GM12892 (cell line): Measurements from ENCODE around the gene TIPARP.

Experiments used
- POLR2A ChIP-seq: IDR thresholded peaks from 2 replicates; pipeline ENCODE4 v1.6.1; 2011; ENCODE audit warnings: low read depth, low read length, control low read depth
- POLR2AphosphoS5 ChIP-seq: IDR thresholded peaks from 2 replicates; pipeline ENCODE4 v1.6.1; 2011; ENCODE audit warnings: low read depth, low read length, control low read depth
- TAF1 ChIP-seq: IDR thresholded peaks from 2 replicates; pipeline ENCODE4 v1.6.1; 2011; ENCODE audit warnings: low read depth, mild to moderate bottlenecking, control low read depth, low read length, borderline replicate concordance

- no peak for TF ChIP-seq POLR2AphosphoS5
- no peak for TF ChIP-seq POLR2A
- TF ChIP-seq TAF1: no peak
These were observed 26.3 kb upstream of the TIPARP start for GRCh38 chr3:156648086-156648485.
